ENCODE measurements around the gene PRKCA. TPM values are rescaled to one million over a fixed set of nuclear protein-coding genes. Genes with fewer than 3 reads are reported as not detected.
A peak's percentile ranks its signal among the peaks of the same experiment; 100 is the strongest.

The PRKCA gene
- total and polyA plus RNA-seq, 9 of the 15 experiments (the other 6 are each of a cell fraction or from before 2014, with no cell fraction given), result 3.2 to 33.0 (median 17.8) TPM

DNA sequence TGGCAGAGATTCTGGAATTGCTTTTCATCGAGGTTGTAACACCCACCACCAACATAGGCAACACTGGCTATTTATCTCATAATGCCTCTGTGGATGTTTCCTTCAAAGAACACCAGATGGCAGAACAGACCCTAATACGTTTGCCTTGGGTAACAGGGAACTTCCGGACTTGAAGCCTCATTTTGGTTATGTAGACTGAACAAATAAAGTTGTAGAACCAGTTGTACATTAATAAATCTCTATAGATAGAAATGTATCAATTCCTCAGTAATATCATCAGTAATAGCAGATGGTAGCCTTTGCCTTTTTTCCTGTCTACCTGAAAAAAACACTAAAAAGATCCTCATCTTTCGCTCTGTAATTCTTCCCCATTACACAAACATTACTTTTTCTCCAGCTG lies 47.3 kb upstream of the PRKCA start (continued):
- TF ChIP-seq, protein P1, sequence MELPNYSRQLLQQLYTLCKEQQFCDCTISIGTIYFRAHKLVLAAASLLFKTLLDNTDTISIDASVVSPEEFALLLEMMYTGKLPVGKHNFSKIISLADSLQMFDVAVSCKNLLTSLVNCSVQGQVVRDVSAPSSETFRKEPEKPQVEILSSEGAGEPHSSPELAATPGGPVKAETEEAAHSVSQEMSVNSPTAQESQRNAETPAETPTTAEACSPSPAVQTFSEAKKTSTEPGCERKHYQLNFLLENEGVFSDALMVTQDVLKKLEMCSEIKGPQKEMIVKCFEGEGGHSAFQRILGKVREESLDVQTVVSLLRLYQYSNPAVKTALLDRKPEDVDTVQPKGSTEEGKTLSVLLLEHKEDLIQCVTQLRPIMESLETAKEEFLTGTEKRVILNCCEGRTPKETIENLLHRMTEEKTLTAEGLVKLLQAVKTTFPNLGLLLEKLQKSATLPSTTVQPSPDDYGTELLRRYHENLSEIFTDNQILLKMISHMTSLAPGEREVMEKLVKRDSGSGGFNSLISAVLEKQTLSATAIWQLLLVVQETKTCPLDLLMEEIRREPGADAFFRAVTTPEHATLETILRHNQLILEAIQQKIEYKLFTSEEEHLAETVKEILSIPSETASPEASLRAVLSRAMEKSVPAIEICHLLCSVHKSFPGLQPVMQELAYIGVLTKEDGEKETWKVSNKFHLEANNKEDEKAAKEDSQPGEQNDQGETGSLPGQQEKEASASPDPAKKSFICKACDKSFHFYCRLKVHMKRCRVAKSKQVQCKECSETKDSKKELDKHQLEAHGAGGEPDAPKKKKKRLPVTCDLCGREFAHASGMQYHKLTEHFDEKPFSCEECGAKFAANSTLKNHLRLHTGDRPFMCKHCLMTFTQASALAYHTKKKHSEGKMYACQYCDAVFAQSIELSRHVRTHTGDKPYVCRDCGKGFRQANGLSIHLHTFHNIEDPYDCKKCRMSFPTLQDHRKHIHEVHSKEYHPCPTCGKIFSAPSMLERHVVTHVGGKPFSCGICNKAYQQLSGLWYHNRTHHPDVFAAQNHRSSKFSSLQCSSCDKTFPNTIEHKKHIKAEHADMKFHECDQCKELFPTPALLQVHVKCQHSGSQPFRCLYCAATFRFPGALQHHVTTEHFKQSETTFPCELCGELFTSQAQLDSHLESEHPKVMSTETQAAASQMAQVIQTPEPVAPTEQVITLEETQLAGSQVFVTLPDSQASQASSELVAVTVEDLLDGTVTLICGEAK (IDR thresholded peaks at IDR 0.05), result peak; percentile 86
- TF ChIP-seq, protein P1 (CRISPR knock-in tag; IDR thresholded peaks at IDR 0.05), result 0 out of 2 replicates have a peak, but pooled peaks have one; percentile 28
- no peak for TF ChIP-seq ASH1L (IDR thresholded peaks at IDR 0.05; ENCODE audit: borderline replicate concordance, low read depth, partially characterized antibody)
- TF ChIP-seq, protein P2, sequence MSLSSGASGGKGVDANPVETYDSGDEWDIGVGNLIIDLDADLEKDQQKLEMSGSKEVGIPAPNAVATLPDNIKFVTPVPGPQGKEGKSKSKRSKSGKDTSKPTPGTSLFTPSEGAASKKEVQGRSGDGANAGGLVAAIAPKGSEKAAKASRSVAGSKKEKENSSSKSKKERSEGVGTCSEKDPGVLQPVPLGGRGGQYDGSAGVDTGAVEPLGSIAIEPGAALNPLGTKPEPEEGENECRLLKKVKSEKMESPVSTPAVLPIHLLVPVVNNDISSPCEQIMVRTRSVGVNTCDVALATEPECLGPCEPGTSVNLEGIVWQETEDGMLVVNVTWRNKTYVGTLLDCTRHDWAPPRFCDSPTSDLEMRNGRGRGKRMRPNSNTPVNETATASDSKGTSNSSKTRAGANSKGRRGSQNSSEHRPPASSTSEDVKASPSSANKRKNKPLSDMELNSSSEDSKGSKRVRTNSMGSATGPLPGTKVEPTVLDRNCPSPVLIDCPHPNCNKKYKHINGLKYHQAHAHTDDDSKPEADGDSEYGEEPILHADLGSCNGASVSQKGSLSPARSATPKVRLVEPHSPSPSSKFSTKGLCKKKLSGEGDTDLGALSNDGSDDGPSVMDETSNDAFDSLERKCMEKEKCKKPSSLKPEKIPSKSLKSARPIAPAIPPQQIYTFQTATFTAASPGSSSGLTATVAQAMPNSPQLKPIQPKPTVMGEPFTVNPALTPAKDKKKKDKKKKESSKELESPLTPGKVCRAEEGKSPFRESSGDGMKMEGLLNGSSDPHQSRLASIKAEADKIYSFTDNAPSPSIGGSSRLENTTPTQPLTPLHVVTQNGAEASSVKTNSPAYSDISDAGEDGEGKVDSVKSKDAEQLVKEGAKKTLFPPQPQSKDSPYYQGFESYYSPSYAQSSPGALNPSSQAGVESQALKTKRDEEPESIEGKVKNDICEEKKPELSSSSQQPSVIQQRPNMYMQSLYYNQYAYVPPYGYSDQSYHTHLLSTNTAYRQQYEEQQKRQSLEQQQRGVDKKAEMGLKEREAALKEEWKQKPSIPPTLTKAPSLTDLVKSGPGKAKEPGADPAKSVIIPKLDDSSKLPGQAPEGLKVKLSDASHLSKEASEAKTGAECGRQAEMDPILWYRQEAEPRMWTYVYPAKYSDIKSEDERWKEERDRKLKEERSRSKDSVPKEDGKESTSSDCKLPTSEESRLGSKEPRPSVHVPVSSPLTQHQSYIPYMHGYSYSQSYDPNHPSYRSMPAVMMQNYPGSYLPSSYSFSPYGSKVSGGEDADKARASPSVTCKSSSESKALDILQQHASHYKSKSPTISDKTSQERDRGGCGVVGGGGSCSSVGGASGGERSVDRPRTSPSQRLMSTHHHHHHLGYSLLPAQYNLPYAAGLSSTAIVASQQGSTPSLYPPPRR (CRISPR knock-in tag; IDR thresholded peaks at IDR 0.05; ENCODE audit: borderline replicate concordance), result no peak
- no peak for TF ChIP-seq NCOA1 (IDR thresholded peaks at IDR 0.05; ENCODE audit: low read depth)
- TF ChIP-seq, protein P3, sequence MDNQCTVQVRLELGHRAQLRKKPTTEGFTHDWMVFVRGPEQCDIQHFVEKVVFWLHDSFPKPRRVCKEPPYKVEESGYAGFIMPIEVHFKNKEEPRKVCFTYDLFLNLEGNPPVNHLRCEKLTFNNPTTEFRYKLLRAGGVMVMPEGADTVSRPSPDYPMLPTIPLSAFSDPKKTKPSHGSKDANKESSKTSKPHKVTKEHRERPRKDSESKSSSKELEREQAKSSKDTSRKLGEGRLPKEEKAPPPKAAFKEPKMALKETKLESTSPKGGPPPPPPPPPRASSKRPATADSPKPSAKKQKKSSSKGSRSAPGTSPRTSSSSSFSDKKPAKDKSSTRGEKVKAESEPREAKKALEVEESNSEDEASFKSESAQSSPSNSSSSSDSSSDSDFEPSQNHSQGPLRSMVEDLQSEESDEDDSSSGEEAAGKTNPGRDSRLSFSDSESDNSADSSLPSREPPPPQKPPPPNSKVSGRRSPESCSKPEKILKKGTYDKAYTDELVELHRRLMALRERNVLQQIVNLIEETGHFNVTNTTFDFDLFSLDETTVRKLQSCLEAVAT (IDR thresholded peaks at IDR 0.05), result no peak
- no peak for TF ChIP-seq RB1 (IDR thresholded peaks at IDR 0.05; ENCODE audit: low read depth)
- no peak for TF ChIP-seq AFF1 (IDR thresholded peaks at IDR 0.05; ENCODE audit: low read depth in 1 of 2, partially characterized antibody in 2 of 2)

Data from K562 (cell line).